ENCODE results near the gene SLC27A4. TPM values are rescaled to one million over a fixed set of nuclear protein-coding genes. Genes with fewer than 3 reads are reported as not detected.

SLC27A4 gene
- total and polyA plus RNA-seq, 3 donors from 2014 or later: 32.8 to 38.0 (median 37.1) TPM

DNA sequence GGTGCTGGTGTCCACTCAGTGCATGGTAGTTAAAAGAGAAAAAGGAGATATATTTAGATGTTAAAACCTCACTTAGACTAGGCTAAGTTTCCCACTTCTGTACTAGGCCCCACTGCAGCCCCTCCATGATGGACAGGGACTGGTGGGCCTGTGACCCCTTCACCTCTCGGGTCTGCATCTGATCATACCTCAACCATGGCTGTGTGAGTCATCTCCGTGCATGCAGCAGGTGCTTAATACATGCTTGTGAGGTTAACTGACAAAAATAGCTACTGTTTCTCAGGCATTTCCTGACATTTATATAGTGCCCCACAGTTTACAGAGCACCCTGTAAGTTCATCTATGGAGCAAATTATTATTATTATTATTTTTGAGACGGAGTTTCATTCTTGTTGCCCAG lies 22.4 kb downstream of the SLC27A4 start:
- WGBS, 2 donors: 85 to 87% methylated on average over 3 of the region's 3 CpGs
- intact Hi-C loops (cut with DNase I; ENCODE audit: low total_unique reads): no loop called here
- peaks cover 8% of the 10 kb centered on the region for H3K4me1 ChIP-seq
- H3K4me3 ChIP-seq: no peak overlapping the region
- DNase-seq: no peak
- no peak for TF ChIP-seq POLR2A (IDR thresholded peaks at IDR 0.05)
- TF ChIP-seq, protein P1, sequence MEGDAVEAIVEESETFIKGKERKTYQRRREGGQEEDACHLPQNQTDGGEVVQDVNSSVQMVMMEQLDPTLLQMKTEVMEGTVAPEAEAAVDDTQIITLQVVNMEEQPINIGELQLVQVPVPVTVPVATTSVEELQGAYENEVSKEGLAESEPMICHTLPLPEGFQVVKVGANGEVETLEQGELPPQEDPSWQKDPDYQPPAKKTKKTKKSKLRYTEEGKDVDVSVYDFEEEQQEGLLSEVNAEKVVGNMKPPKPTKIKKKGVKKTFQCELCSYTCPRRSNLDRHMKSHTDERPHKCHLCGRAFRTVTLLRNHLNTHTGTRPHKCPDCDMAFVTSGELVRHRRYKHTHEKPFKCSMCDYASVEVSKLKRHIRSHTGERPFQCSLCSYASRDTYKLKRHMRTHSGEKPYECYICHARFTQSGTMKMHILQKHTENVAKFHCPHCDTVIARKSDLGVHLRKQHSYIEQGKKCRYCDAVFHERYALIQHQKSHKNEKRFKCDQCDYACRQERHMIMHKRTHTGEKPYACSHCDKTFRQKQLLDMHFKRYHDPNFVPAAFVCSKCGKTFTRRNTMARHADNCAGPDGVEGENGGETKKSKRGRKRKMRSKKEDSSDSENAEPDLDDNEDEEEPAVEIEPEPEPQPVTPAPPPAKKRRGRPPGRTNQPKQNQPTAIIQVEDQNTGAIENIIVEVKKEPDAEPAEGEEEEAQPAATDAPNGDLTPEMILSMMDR (IDR thresholded peaks at IDR 0.05): no peak
- no peaks in the 10 kb centered on the region for H3K27me3 ChIP-seq
- no peak overlapping the region for H3K27ac ChIP-seq
- H3K36me3 ChIP-seq (ENCODE audit: low read depth, missing control alignments): no peaks in the 10 kb centered on the region
- no peaks in the 10 kb centered on the region for H3K9me3 ChIP-seq

DNA sequence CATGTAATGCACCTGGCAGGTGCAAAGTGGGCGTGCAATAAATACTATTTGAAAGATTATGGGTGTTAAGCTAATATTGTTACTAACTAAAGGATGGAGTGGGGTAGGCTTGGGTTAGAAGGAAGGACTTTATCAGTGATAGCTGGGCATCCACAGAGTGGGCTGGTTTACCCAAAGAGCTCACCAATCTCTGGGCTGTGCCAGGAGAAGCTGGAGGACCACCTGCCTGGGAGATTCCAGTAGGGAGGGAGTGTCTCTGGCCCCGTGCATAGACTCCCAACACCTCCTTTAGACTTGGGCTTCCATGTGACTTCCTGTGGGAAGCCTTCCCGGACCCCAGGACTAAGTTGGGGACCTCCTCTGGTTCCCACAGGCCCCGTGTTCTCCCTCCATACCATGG lies 25.2 kb downstream of the SLC27A4 start:
- H3K4me1 ChIP-seq: peaks cover 13% of the 10 kb centered on the region
- no peaks in the 10 kb centered on the region for H3K9me3 ChIP-seq
- WGBS, 2 donors: 86 to 89% methylated on average over 3 to 4 of the region's 4 CpGs
- intact Hi-C loops (cut with DNase I; ENCODE audit: low total_unique reads): no loop called here
- H3K36me3 ChIP-seq (ENCODE audit: low read depth, missing control alignments): no peaks in the 10 kb centered on the region
- no peak for TF ChIP-seq POLR2A (IDR thresholded peaks at IDR 0.05)
- TF ChIP-seq, protein P1 (IDR thresholded peaks at IDR 0.05): no peak
- no peak overlapping the region for H3K4me3 ChIP-seq
- no peak for DNase-seq
- H3K27me3 ChIP-seq: no peaks in the 10 kb centered on the region
- H3K27ac ChIP-seq: no peak overlapping the region

DNA sequence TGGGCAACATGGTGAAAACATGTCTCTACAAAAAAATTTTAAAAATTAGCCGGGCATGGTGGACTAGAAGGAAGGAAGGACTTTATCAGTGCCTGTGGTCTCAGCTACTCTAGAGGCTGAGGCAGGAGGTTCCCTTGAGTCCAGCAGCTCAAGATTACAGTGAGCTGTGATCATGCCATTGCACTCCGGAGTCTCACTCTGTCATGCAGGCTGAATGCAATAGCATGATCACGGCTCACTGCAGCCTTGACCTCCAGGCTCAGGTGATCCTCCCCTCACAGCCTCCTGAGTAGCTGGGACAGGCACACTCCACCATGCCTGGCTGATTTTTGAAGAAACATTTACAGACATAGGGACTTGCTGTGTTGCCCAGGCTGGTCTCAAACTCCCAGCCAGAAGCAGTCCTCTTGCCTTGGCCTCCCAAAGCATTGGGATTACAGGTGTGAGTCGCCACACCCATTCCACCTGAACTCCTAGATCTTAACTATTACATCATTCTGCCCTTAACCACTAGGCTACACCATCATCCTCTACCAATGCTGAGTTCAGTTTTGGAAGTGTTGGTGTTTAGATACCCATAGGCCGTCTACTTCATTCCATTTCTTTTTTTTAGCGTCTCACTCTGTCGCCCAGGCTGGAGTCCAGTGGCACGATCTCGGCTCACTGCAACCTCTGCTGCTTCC lies 28.8 kb downstream of the SLC27A4 start:
- Histone ChIP-seq H3K4me1 (peaks cover 18% of the 10 kb centered on the region), H3K9me3 (no peaks in the 10 kb centered on the region), H3K4me3 (no peak overlapping the region), H3K27me3 (no peaks in the 10 kb centered on the region), H3K36me3 (ENCODE audit: low read depth, missing control alignments) (no peaks in the 10 kb centered on the region), H3K27ac (no peak overlapping the region)
- intact Hi-C loops (cut with DNase I; ENCODE audit: low total_unique reads): no loop called here
- DNase-seq: no peak
- 88 to 93% methylated on average over 9 of the region's 9 CpGs for WGBS, 2 donors
- no peak for TF ChIP-seq POLR2A (IDR thresholded peaks at IDR 0.05)
- TF ChIP-seq, protein P1 (IDR thresholded peaks at IDR 0.05): no peak

DNA sequence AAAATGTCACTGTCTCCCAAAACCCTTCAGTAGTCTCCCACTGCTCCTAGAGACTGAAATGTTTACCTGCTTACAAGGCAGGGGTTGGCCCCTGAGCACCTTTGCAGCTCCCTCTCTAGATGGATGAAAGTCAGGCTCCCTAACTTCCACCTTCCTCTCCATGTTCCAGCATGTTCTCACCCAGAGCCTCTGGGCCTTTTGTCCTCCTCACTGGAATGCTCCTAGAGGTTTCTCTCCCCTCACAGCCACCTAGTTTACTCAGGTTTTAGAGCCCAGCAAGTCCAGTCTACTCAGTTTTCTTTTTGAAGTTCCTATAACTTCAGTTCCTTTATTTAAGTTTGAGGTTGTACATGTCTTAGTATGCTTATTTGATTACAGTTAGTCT lies 30.0 kb downstream of the SLC27A4 start:
- peak overlapping the region; percentile 70 to 78 for H3K4me3 ChIP-seq
- H3K36me3 ChIP-seq (ENCODE audit: low read depth, missing control alignments): no peaks in the 10 kb centered on the region
- peaks cover 14% of the 10 kb centered on the region for H3K4me1 ChIP-seq
- H3K9me3 ChIP-seq: no peaks in the 10 kb centered on the region
- H3K27me3 ChIP-seq: no peaks in the 10 kb centered on the region
- no peak for DNase-seq
- no peak for TF ChIP-seq POLR2A (IDR thresholded peaks at IDR 0.05)
- TF ChIP-seq, protein P1 (IDR thresholded peaks at IDR 0.05): no peak
- H3K27ac ChIP-seq: peak overlapping the region; percentile 55 to 91
- intact Hi-C loops (cut with DNase I; ENCODE audit: low total_unique reads): loop anchor here (5.0 kb wide), 1 partner anchor 1598 kb away; no protein-coding TSS in a partner anchor
